ENCODE data around the gene PARP14.
"Not testable (repeated sequence)": the region's sequence is repeated elsewhere in the genome, so short reads cannot be mapped to it uniquely, and the experiment has no call there.

PARP14 gene

DNA sequence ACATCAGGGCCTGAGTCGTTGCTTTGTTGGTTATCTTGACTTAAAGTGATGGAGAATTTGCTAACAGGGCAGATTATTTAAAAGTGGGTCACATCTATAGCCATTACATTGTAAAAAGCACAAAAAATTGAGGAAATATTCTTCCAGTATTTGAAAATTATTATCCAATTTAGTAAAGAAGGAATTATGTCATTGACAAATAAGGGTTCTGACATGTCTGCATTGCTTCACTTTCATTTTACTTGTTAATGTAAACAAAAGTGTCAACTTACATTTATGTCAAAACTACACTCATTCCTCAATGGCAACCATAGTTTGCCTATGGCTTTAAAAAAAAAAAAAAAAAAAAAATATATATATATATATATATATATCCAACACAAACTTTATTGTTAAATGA is 3.4 kb upstream of the PARP14 start:
- DNase-seq (ENCODE audit: low read depth) = no peak

DNA sequence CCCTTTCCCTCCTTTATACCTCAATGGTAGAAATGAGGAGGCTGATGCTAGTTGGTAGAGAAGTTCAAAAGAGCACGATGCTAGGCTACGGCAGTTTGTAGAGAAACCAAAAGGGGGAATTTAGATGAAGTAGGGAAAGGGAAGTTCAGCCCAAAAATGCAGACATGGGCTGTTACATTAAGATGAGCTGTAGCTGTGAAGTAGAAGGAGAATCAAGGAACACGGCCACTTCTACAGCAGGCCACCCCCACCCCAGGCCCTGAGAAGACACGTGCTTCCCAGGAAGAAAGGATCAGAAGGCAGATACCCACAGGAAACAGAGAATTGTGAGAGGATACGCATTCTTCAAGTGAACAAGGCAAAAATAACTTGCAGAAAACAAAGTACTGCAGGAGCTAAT is 2.1 kb upstream of the PARP14 start:
- no peak for DNase-seq (ENCODE audit: low read depth)

DNA sequence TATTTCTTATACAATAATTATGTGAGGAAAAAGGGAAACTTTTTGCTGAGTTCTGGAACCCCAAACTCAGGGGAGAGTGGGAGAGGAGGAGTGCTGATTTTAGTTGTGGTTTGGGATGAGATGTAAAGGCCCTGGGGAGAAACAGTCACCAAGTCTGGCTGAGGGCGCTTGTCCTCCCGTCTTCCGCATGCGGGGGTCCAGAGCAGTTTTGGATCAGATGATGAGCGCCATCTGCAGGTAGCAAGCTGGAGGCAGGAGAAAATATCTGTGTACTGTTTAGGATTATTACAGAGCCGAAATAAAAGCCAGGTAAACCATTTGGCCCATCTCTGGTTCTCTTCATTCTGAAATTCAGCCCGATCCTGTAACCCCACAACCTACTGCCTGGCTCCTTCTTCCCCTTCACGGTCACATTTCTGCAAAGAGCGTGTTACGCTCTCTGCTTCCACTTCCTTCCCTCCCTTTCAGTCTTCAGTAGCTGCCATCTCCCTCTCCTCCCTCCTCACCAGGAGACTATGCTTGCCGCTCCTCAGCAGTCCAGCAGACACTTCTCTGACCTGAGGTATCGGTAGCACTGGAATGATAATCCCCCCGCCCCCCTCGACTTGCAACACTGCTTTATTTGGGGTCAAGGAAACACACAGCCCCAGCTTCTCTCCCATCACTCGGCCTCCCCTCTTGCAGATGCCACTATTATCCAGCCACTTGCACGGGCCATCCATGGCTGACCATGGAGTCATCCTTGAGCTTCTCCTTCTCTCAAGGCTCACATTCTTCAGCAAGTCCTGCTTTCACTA is 1.4 kb upstream of the PARP14 start:
- DNase-seq (ENCODE audit: low read depth) = peak; percentile 77

DNA sequence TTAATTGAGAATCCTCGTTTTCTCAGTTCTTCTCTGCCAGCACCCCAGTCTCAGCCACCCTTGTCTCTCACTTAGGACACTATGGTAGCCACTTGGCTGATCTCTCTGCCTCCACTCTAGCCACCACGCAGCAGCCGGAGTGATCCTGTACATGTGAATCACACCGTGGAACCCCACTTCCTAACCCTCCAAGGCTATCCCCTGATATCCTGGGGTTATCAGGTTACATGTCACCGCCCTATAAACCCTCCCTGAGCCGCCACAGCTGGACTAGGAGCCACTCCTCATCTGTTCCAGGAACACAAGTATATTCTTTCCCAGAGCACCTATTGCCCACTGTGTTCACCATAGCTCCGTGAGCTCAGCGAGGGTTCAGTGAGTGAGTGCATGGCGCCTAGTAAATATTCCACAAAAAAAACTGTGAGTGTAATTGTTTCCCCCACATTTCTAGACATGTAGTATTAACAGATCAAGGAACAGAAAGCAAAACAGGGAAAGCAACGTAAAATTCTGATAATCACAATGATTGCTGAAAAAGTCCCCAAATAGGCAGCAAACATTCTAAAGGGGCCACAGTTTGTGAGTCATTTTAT is 661 bp upstream of the PARP14 start:
- DNase-seq (ENCODE audit: low read depth) = no peak

DNA sequence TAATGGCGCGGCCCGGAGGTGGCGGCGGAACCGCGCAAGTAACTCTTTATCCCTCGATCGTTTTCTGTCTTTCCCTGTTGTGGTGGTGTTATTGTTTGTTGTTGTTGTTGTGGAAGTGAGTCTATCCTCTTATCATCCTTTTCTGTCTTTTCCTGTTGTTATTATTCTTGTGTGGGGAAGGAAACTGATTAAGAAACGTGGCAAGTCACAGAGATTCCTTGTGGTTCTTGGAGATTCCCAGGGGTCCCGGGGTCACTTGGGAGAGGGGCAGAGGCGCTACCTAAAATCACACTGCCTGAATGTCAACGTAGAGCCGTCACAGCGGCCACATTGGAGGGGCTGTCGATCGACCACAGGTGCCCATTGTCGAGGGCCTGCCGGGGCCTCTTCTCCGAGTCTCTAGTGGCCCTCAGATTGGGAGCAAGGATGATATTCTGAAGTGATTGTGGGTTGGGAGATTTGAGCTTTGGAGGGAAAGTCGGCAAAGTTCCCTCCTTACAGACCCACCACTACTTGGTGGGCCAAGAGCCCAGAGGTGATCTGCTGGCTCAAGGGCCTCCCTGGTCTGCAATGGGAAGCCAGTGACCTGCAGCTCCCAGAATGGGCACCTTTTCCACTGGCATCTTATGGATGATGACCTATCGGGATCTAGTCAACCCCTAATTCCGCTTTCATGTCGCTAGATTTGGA is 790 bp downstream of the PARP14 start:
- no peak for DNase-seq (ENCODE audit: low read depth)

DNA sequence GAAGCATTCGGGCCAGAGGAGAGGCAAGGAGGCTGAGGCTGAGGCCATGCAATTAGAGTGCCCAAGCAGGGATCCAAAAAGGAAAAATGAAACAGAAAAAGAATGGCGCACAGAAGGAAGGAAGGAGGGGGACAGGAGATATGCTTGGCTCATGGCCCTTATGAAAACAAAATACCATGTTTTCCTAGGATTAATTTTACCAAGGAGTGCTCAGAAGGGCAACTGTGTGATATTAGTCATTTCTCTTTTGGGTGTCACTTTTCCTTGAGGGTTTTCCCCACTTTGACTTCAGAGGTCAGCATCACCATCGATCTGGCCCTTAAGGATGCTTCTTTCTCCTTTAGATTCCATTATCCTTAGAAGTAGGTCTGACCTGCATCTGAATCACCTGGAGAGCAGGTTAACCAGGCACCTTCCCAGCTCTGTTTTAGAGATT is 1.4 kb downstream of the PARP14 start:
- DNase-seq (ENCODE audit: low read depth) = no peak

DNA sequence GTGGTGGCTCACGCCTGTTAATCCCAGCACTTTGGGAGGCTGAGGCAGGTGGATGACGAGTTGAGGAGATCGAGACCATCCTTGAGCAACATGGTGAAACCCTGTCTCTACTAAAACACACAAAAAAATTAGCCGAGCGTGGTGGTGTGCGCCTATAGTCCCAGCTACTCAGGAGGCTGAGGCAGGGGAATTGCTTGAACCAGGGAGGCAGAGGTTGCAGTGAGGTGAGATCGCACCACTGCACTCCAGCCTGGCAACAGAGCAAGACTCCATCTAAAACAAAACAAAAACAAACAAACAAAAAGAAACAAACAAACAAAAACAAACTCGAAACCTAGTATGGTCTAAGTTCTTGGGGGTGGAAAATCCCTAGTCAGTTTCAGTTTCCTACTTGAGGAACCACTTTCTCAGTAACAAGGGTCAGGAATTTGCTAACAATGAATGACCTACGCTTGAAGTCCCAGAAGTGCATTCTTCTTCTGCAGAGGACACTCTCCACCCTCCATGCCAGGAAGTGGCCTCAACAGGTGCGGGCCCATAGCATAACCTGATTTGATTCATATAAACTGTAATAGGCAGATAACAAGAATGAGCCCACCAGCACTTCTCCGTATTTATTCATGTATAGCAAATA is 2.3 kb downstream of the PARP14 start:
- not testable (repeated sequence) for DNase-seq (ENCODE audit: low read depth)

DNA sequence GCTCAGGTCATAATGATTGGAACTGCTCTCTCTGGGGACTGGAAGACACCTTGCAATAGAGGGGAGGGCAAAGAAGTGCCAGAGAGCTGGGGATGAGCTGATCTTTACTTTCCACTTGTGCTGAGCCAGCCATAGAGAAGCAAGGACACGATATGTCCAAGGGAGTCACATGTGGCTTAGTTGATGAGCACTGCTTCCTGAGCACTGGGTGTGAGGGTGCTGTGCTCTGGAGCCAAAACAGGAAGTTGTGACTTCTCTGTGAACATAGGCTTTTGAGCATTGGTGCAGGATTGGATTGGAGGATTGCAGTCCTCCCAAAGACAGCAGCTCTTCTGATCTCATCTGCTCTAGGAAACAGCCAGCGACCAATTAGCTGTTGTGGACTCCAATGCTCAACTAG is 6.7 kb downstream of the PARP14 start:
- no peak for DNase-seq (ENCODE audit: low read depth)

DNA sequence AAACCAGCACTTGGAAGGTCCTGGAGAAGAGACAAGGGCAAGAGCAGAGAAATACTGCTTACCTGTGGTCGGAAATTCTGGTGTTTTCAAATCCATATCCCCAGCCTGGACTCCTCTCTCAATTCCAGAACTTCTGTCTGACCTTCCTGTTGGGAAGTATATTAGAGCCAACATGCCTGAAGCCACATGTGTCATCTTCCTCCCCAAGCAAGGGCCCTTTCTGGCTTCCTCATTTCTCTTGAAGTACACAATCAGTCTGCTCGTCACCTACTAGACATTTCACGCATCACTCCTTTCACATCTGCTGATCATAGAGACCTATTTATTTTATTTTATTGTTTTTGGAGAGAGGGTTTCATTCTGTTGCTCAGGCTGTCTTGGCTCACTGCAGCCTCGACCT is 8.4 kb downstream of the PARP14 start:
- no peak for DNase-seq (ENCODE audit: low read depth)

DNA sequence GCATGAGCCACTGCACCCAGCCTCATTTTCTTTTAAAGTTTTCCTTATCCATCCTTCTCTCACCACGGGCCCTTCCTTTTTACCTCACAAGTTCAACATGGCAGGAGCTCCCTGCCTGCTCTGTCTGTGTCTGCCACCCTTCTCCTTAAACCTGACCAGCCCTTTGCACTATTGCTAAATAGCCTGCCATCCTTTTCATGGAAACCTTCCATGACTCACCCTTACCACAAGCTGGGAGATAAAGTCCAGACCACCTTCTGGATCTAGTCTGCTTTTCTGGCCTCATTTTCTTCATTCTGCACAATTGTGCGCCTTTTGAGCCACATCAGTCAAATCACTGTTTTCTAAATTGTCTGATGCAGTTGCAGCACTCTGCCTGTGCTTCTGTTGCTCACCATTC is 8.9 kb downstream of the PARP14 start:
- DNase-seq (ENCODE audit: low read depth) = no peak

DNA sequence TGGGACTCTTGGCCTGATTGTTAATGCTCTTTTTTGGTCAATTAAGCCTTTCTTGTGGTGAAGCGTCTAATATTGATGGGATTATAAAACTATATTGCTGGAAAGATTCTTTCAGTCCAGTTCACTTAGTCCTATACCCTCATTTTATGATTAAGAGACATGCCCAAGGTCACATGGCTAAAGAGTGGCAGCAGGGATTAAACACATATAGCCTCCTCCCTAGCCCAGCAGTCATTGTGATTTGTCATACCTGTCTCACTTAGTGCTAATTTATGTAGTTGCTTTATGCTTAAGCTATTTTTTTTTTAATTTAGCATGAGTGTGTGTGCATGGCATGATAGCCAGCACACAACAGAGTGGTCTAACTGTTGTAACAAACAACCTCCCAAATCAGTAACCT is 9.5 kb downstream of the PARP14 start:
- DNase-seq (ENCODE audit: low read depth) = no peak

DNA sequence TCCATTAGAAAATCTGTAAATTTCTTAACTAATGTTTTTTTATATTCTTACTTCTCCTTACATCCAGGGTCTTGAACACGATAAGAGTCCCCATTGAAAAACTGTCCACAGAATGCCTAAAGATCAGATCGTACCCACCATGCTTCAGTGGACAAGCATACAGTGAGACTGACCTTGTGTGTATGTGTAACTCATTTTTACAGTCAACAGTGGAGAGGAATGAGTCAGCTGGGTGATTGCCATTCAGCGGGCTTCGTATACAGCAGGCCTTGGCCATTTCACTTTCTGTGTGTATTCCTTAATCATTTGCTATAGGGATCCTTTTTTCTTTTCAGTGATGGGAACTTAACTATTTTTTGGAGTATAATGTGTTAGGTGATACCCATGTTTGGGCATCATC is 10.6 kb downstream of the PARP14 start:
- DNase-seq (ENCODE audit: low read depth) = no peak

DNA sequence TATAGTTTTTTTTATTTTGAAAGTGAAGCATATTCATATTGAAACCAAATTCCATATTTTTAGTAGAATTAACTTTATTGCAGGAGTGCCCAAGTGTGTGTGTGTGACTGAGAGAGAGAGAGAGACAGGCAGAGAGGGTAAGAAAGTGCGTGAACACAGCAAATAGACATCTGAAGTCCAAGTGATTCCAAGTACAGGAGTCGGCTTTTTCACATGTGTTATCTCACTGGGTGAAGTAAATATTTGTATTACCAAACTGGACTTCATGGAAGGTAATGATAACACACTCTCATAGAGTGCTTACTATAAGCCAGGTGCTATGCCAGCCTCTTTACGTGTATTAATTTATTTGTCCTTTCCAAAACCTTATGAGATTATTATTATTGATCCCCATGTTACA is 12.0 kb downstream of the PARP14 start:
- DNase-seq (ENCODE audit: low read depth) = no peak

DNA sequence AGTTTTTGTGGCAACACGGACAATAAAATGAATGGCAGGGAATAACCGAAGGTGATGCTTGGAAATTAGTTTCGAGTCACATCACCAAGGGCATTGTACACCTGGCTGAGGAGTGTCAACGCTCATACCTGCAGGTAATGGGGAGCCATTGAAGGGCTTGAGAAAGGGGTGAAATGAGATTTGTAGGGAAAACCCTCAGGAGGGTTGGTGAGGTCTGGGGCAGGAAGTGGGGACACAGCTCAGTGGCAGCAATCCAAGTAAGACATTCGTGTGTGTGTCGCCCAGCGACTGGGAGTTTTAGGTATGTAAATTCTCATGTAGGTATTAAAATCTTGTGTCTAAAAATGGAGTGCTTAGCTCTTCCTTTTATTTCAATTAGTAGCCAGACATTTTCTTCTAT is 14.3 kb downstream of the PARP14 start:
- no peak for DNase-seq (ENCODE audit: low read depth)

DNA sequence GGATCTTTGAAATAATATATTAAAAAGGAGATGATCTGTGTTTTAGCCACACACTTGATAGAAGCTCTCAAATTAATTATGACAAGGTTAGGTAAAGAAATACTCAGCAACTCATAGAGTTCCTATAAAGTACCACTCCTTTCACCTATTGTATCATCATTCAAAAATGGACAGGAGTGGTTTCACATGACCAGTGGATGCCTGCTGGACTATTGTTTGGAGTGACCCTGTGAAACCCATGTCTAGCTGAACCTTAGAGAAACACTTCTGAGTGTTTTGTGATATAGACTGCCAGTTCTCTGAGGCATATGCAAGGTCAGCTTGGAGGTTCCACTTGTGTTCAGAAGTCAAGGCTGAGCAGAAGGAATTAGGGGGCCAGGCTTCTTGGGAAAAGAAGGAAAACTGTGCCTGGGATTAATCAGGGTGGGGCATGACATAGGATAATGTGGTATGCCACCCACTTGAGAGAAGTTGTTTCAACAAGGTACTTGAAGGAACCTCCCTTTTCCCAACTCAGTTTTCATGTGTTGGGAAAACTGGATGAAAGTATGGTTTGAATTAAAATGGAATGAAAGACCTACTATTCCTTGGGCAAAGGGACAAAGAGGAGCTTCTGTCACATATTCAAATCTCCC is 15.4 kb downstream of the PARP14 start:
- DNase-seq (ENCODE audit: low read depth) = no peak

DNA sequence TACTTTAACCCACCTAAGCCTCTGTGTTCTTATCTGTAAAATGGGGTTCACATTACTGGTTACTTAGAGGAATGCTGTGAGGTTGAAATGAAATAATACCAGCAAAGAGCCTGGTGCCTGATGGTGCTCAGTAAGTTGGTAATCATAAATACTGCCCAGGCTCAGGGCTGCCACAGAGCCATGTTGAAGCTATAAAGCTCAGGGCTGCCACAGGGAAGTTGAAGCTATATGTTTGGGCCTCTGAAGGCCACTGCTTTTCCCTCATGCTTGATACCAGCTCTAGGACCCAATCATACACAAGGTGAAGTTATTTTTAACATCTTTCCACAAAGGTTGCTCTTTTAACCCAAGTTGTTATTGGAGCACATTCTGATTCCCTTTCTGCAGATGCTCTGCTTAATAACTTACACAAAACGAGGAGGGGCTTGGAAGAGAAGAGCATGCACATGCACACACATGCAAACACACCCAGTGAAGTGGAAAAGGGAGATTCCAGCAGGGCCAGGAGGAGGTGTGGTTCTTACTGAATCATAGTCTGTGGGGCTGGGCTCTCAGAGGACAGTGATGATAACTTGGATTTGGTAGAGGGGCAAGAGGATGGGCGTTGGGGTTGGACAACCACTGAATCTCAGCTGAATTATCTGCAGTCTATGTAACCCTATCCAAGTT is 17.4 kb downstream of the PARP14 start:
- DNase-seq (ENCODE audit: low read depth) = no peak

DNA sequence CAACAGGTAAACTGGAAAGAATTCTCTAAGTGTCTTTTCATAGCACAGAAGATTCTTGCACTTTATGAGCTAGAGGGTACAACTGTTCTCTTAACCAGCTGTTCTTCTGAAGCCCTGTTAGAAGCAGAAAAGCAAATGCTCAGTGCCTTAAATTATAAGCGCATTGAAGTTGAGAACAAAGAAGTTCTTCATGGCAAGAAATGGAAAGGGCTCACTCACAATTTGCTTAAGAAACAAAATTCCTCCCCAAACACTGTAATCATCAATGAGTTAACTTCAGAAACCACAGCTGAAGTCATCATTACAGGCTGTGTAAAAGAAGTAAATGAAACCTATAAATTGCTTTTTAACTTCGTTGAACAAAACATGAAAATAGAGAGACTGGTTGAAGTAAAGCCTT is 19.6 kb downstream of the PARP14 start:
- DNase-seq (ENCODE audit: low read depth) = no peak

DNA sequence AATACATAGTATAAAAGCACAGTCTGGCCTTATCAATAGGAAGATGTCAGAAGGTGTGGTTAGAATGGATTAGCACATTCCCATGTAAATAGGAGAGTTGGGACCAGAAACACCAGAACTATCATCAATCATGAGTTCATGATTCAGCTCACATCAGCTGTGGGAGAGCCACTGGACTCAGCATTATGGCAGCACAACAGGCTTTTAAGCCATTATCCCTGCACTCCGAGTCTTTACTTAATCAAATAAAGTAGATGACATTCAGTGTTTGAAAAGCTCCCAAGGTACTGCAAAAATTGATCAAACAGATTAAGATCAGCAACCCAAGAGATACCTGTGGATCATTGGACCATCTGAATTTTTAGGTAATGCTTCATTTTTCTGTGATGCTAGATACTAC is 24.7 kb downstream of the PARP14 start:
- no peak for DNase-seq (ENCODE audit: low read depth)

DNA sequence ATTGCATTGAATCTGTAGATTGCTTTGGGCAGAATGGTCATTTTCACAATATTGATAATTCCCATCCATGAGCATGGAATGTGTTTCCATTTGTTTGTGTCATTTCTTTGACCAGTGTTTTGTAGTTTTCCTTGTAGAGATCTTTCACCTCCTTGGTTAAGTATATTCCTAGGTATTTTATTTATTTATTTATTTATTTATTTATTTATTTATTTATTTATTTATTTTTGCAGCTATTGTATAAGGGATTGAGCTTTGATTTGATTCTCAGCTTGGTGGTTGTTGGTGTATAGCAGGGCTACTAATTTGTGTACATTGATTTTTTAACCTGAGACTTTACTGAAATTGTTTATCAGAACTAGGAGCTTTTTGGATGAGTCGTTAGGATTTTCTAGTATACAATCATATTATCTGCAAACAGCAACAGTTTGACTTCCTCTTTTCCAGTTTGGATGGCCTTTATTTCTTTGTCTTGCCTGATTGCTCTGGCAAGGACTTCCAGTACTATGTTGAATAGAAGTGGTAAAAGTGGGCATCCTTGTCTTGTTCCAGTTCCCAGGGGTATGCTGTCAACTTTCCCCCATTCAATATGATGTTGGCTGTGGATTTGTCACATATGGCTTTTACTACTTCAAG is 30.1 kb downstream of the PARP14 start:
- not testable (repeated sequence) for DNase-seq (ENCODE audit: low read depth)

DNA sequence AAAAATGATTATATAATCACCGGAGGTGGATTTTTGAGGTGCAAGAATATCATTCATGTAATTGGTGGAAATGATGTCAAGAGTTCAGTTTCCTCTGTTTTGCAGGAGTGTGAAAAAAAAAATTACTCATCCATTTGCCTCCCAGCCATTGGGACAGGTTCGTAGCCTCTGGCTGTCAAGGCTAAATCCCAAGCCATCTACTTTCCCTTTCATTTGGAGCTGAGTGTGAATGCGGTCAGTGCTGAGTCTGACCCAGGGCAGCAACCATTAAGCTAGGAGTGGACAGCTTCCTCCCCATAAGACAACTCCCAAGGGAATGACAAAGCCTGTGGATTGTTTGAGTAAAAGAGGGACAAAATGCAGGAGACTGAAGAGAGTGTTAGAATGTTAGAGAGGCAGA is 33.6 kb downstream of the PARP14 start:
- DNase-seq (ENCODE audit: low read depth) = no peak

DNA sequence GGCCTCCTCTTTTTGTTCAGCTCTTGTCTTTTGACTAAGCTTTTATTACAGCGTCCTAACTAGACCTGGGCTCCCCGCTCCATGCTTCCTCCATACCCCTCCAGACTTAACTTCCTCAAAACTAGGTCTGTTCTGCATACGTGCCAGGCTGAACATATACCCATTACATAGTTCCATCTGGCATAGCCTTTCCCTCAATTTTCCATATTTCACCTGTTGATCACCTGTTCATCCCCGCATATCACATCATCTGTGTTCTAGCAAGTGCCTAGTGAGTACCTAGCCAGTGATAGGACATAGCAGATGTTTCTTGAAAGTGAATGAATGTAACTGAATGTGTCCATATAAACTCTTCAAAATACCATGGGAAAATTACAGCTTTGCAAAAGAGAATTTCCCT is 36.0 kb downstream of the PARP14 start:
- DNase-seq (ENCODE audit: low read depth) = no peak

Measured in T follicular helper cell (primary cell).